ENCODE data around the gene LAMTOR4.

Gene LAMTOR4

GRCh38 chr7:100157069-100157333 is 8.3 kb downstream of the LAMTOR4 start:
- H3K9me3 ChIP-seq (ENCODE audit: low read length), result no peaks in the 10 kb centered on the region
- no peak overlapping the region for H3K9ac ChIP-seq (ENCODE audit: low read length)
- H3K4me1 ChIP-seq (ENCODE audit: insufficient read depth, low read length), result peaks cover 11% of the 10 kb centered on the region
- H3K27ac ChIP-seq (ENCODE audit: low read depth, low read length), result no peak overlapping the region
- H3K4me3 ChIP-seq (ENCODE audit: low read depth in 1 of 2, low read length in 2 of 2), result no peak overlapping the region
- no peaks in the 10 kb centered on the region for H3K27me3 ChIP-seq (ENCODE audit: control insufficient read depth in 1 of 2, insufficient read depth in 2 of 2, low read length in 2 of 2)
- H3K36me3 ChIP-seq (ENCODE audit: insufficient read depth, low read length), result peaks cover 28% of the 10 kb centered on the region

GRCh38 chr7:100157334-100158228 is 8.9 kb downstream of the LAMTOR4 start:
- Histone ChIP-seq H3K9ac (ENCODE audit: low read length) (peak overlapping the region; percentile 56), H3K36me3 (ENCODE audit: insufficient read depth, low read length) (peaks cover 28% of the 10 kb centered on the region), H3K27me3 (ENCODE audit: control insufficient read depth in 1 of 2, insufficient read depth in 2 of 2, low read length in 2 of 2) (no peaks in the 10 kb centered on the region), H3K4me3 (ENCODE audit: low read depth in 1 of 2, low read length in 2 of 2) (peak overlapping the region; percentile 71 to 91), H3K4me1 (ENCODE audit: insufficient read depth, low read length) (peaks cover 11% of the 10 kb centered on the region), H3K27ac (ENCODE audit: low read depth, low read length) (peak overlapping the region; percentile 82), H3K9me3 (ENCODE audit: low read length) (no peaks in the 10 kb centered on the region)

- Histone ChIP-seq H3K9me3 (ENCODE audit: low read length) (no peaks in the 10 kb centered on the region), H3K27ac (ENCODE audit: low read depth, low read length) (peak within 1 kb of the TSS; percentile 82), H3K4me1 (ENCODE audit: insufficient read depth, low read length) (peaks cover 11% of the 10 kb centered on the region), H3K27me3 (ENCODE audit: control insufficient read depth in 1 of 2, insufficient read depth in 2 of 2, low read length in 2 of 2) (no peaks in the 10 kb centered on the region), H3K36me3 (ENCODE audit: insufficient read depth, low read length) (peaks cover 24% of the 10 kb centered on the region), H3K4me3 (ENCODE audit: low read depth in 1 of 2, low read length in 2 of 2) (peak within 1 kb of the TSS; percentile 71 to 91), H3K9ac (ENCODE audit: low read length) (peak within 1 kb of the TSS; percentile 56)
Measured at GRCh38 chr7:100158229-100159098, 9.7 kb downstream of the LAMTOR4 start, which contains the start of gene TRAPPC14. Gene TRAPPC14 (minus strand): TSS chr7:100158723. CDS start chr7:100158499, 224 bp downstream.

- Histone ChIP-seq H3K9me3 (ENCODE audit: low read length) (no peaks in the 10 kb centered on the region), H3K27ac (ENCODE audit: low read depth, low read length) (peak overlapping the region; percentile 82), H3K4me1 (ENCODE audit: insufficient read depth, low read length) (peaks cover 11% of the 10 kb centered on the region), H3K9ac (ENCODE audit: low read length) (no peak overlapping the region), H3K4me3 (ENCODE audit: low read depth in 1 of 2, low read length in 2 of 2) (peak overlapping the region; percentile 71 to 91), H3K27me3 (ENCODE audit: control insufficient read depth in 1 of 2, insufficient read depth in 2 of 2, low read length in 2 of 2) (no peaks in the 10 kb centered on the region), H3K36me3 (ENCODE audit: insufficient read depth, low read length) (peaks cover 17% of the 10 kb centered on the region)
Measured at GRCh38 chr7:100159099-100159623, 10.4 kb downstream of the LAMTOR4 start.

- Histone ChIP-seq H3K9me3 (ENCODE audit: low read length) (no peaks in the 10 kb centered on the region), H3K36me3 (ENCODE audit: insufficient read depth, low read length) (peaks cover 16% of the 10 kb centered on the region), H3K27ac (ENCODE audit: low read depth, low read length) (no peak overlapping the region), H3K9ac (ENCODE audit: low read length) (no peak overlapping the region), H3K4me3 (ENCODE audit: low read depth in 1 of 2, low read length in 2 of 2) (no peak overlapping the region), H3K4me1 (ENCODE audit: insufficient read depth, low read length) (peaks cover 11% of the 10 kb centered on the region), H3K27me3 (ENCODE audit: control insufficient read depth in 1 of 2, insufficient read depth in 2 of 2, low read length in 2 of 2) (no peaks in the 10 kb centered on the region)
Measured at GRCh38 chr7:100160067-100160466, 11.3 kb downstream of the LAMTOR4 start.

GRCh38 chr7:100163006-100163531 is 14.4 kb downstream of the LAMTOR4 start:
- Histone ChIP-seq H3K27me3 (ENCODE audit: control insufficient read depth in 1 of 2, insufficient read depth in 2 of 2, low read length in 2 of 2) (no peaks in the 10 kb centered on the region), H3K9me3 (ENCODE audit: low read length) (no peaks in the 10 kb centered on the region), H3K4me1 (ENCODE audit: insufficient read depth, low read length) (peaks cover 22% of the 10 kb centered on the region), H3K4me3 (ENCODE audit: low read depth in 1 of 2, low read length in 2 of 2) (no peak overlapping the region), H3K9ac (ENCODE audit: low read length) (no peak overlapping the region), H3K36me3 (ENCODE audit: insufficient read depth, low read length) (no peaks in the 10 kb centered on the region), H3K27ac (ENCODE audit: low read depth, low read length) (no peak overlapping the region)

- Histone ChIP-seq H3K9me3 (ENCODE audit: low read length) (no peaks in the 10 kb centered on the region), H3K27ac (ENCODE audit: low read depth, low read length) (no peak overlapping the region), H3K36me3 (ENCODE audit: insufficient read depth, low read length) (no peaks in the 10 kb centered on the region), H3K27me3 (ENCODE audit: control insufficient read depth in 1 of 2, insufficient read depth in 2 of 2, low read length in 2 of 2) (no peaks in the 10 kb centered on the region), H3K9ac (ENCODE audit: low read length) (no peak overlapping the region), H3K4me1 (ENCODE audit: insufficient read depth, low read length) (peaks cover 23% of the 10 kb centered on the region), H3K4me3 (ENCODE audit: low read depth in 1 of 2, low read length in 2 of 2) (no peak overlapping the region)
Measured at GRCh38 chr7:100163871-100164270, 15.2 kb downstream of the LAMTOR4 start.

GRCh38 chr7:100166317-100166940 is 17.7 kb downstream of the LAMTOR4 start:
- H3K27ac ChIP-seq (ENCODE audit: low read depth, low read length), result no peak overlapping the region
- H3K27me3 ChIP-seq (ENCODE audit: control insufficient read depth in 1 of 2, insufficient read depth in 2 of 2, low read length in 2 of 2), result peaks cover 0 to 8% of the 10 kb centered on the region in 2 donors
- H3K9ac ChIP-seq (ENCODE audit: low read length), result no peak overlapping the region
- H3K9me3 ChIP-seq (ENCODE audit: low read length), result no peaks in the 10 kb centered on the region
- H3K4me3 ChIP-seq (ENCODE audit: low read depth in 1 of 2, low read length in 2 of 2), result no peak overlapping the region
- H3K36me3 ChIP-seq (ENCODE audit: insufficient read depth, low read length), result no peaks in the 10 kb centered on the region
- H3K4me1 ChIP-seq (ENCODE audit: insufficient read depth, low read length), result peaks cover 19% of the 10 kb centered on the region

- Histone ChIP-seq H3K27ac (ENCODE audit: low read depth, low read length) (peak overlapping the region; percentile 78), H3K9ac (ENCODE audit: low read length) (peak overlapping the region; percentile 71), H3K27me3 (ENCODE audit: control insufficient read depth in 1 of 2, insufficient read depth in 2 of 2, low read length in 2 of 2) (peaks cover 0 to 8% of the 10 kb centered on the region in 2 donors), H3K36me3 (ENCODE audit: insufficient read depth, low read length) (no peaks in the 10 kb centered on the region), H3K9me3 (ENCODE audit: low read length) (no peaks in the 10 kb centered on the region), H3K4me3 (ENCODE audit: low read depth in 1 of 2, low read length in 2 of 2) (peak overlapping the region in 1 of 2 donors; percentile 78), H3K4me1 (ENCODE audit: insufficient read depth, low read length) (peaks cover 19% of the 10 kb centered on the region)
Measured at GRCh38 chr7:100166970-100167911, 18.5 kb downstream of the LAMTOR4 start.

- peaks cover 0 to 8% of the 10 kb centered on the region in 2 donors for H3K27me3 ChIP-seq (ENCODE audit: control insufficient read depth in 1 of 2, insufficient read depth in 2 of 2, low read length in 2 of 2)
- no peaks in the 10 kb centered on the region for H3K36me3 ChIP-seq (ENCODE audit: insufficient read depth, low read length)
- no peaks in the 10 kb centered on the region for H3K9me3 ChIP-seq (ENCODE audit: low read length)
- H3K4me3 ChIP-seq (ENCODE audit: low read depth in 1 of 2, low read length in 2 of 2), result peak overlapping the region; percentile 43 to 78
- H3K4me1 ChIP-seq (ENCODE audit: insufficient read depth, low read length), result peaks cover 19% of the 10 kb centered on the region
- peak overlapping the region; percentile 78 for H3K27ac ChIP-seq (ENCODE audit: low read depth, low read length)
- H3K9ac ChIP-seq (ENCODE audit: low read length), result peak overlapping the region; percentile 71
Measured at GRCh38 chr7:100167912-100168323, 19.2 kb downstream of the LAMTOR4 start.
